Measurements from ENCODE around the gene FBXO2. TPM values are rescaled to one million over a fixed set of nuclear protein-coding genes. Genes with fewer than 3 reads are reported as not detected.
A peak's percentile ranks its signal among the peaks of the same experiment; 100 is the strongest.

Gene FBXO2
- total RNA-seq, 1 donor from 2014 or later: 1.0 TPM

DNA sequence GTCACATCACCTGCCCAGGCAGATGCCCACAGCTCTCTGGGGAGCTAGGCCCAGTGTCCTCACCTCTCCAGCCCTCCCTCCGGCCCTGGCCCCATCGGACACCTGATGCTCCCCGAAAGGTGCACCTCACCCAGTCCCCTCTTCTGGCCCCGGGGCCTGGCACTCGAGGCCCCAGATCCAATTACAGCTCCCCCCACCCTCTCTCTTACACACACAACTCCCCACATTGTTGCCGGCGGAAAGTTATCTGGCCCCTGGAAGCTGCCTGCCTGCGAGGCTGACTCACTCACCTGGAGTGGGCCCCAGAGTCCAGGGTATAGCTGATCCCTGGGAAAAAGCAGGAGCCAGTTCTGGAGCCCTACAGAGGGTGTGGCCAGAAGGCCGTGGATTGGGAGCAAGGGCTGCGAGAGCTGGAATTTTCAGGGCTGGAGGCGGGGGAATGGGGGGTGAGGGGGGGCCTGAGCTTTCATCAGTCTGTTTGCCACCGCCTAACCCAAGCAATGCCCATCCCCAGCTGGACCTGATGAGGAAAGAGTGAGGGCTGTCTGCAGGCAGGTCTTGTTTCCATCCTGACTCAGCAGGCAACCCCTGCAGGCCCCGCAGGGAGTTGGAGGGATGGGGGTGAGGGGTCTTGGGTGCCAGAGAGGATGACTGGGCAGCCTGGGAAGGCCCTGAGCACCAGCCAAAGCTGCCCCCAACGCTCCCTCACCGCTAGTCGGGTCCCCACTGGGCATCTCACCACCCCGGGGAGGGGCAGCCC lies 948 bp downstream of the FBXO2 start:
- H3K27me3 Mint-ChIP-seq: peaks cover 16% of the 10 kb centered on the region
- peak overlapping the region; percentile 30 for H3K4me3 Mint-ChIP-seq
- peaks cover 16% of the 10 kb centered on the region for H3K4me1 Mint-ChIP-seq
- peaks cover 4% of the 10 kb centered on the region for H3K36me3 Mint-ChIP-seq (ENCODE audit: low read depth)
- intact Hi-C loops (cut with micrococcal nuclease): no loop called here
- H3K27ac Mint-ChIP-seq: no peak overlapping the region
- DNase-seq: no peak
- no peaks in the 10 kb centered on the region for H3K9me3 Mint-ChIP-seq

DNA sequence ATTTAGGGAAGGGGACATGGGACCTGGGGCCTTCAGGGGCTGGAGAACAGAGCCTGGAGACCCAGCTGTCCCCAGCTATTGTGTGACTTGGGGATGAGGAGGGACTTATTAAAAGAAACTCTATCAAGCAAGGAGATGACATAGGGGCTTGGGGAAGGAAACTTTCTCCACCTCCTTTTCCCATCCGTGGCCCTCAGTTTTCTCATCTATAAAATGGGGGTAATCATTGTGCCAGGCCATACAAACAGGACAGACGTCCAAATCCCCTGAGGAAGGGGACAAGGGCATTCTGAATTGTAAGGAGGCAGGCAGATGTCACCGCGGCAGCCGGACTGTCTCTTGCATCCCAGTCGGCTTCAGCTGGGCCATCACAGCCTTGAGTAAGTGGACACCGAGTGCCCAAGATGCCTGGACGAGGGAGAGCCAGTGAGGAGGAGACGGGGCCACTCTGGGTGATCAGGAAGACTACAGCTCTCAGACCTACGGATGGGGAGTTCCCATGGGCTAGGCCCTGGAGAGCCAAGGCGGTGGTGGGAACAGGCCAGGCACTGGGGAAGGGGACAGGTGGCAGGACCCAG lies 1.9 kb downstream of the FBXO2 start:
- intact Hi-C loops (cut with micrococcal nuclease): no loop called here
- Mint-ChIP-seq H3K27me3 (peaks cover 16% of the 10 kb centered on the region), H3K27ac (no peak overlapping the region), H3K9me3 (no peaks in the 10 kb centered on the region), H3K4me1 (peaks cover 16% of the 10 kb centered on the region), H3K4me3 (no peak overlapping the region), H3K36me3 (ENCODE audit: low read depth) (peaks cover 1% of the 10 kb centered on the region)
- DNase-seq: no peak

DNA sequence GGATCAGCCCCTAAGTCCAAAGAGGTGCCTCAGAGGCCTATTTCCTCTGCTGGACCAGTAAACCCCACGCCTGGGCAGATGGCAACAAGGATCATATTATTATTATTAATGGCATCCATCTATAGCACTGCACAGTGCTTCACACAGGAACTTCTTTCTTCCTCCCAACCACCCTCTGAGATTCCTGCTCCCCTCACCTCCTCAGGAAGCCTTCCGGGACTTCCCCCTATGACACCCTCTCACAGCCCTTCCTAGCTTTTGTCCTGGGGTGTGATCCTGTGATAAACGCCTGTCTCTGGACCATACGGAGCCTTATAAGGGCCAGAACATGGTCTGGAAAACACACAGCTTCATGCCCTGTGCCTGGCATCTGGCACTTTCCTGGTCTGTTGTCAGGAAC lies 3.2 kb downstream of the FBXO2 start:
- H3K4me1 Mint-ChIP-seq: peaks cover 16% of the 10 kb centered on the region
- no peaks in the 10 kb centered on the region for H3K9me3 Mint-ChIP-seq
- no peak for DNase-seq
- peaks cover 21% of the 10 kb centered on the region for H3K27me3 Mint-ChIP-seq
- intact Hi-C loops (cut with micrococcal nuclease): loop anchor here (2.0 kb wide), 1 partner anchor 60 kb away; no protein-coding TSS in a partner anchor
- peaks cover under 1% of the 10 kb centered on the region for H3K36me3 Mint-ChIP-seq (ENCODE audit: low read depth)
- no peak overlapping the region for H3K27ac Mint-ChIP-seq
- peak overlapping the region; percentile 50 for H3K4me3 Mint-ChIP-seq

DNA sequence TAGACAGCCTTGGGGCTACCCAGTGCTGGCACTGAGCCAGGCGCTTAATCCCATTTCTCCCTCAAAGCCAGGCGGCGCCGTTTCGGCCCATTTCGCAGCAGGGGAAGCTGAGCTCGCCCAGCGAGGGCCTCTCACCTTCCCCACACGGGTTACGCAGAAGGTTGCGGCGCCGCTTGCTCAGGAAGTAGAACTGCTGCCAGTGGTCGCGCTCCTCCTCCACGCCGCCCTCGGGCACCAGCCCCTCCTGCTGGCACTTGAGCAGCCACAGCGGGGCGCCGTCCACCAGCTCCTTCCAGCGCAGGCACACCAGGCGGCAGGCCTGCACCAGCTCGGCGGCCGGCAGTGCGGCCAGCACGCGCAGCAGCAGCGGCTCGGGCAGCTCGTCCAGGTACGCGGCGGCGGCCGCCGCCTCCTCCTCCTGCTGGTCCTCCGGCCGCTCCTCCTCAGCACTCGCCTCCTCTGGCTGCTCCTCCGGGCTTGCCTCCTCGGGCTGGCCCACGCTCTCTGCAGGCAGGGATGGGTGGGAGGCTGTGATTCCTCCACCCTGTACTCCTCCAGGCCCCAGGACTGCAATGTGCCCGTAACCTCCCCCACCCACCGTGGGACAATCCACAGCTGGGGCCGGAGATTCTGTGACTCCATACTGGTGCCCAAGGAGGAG lies 3.8 kb downstream of the FBXO2 start:
- DNase-seq: peak; percentile 92
- H3K4me1 Mint-ChIP-seq: peaks cover 12% of the 10 kb centered on the region
- H3K27ac Mint-ChIP-seq: no peak overlapping the region
- intact Hi-C loops (cut with micrococcal nuclease): loop anchor here (1.0 to 2.0 kb wide), 2 partner anchors 60 to 69 kb away; no protein-coding TSS in a partner anchor
- H3K4me3 Mint-ChIP-seq: peak overlapping the region; percentile 50
- H3K36me3 Mint-ChIP-seq (ENCODE audit: low read depth): no peaks in the 10 kb centered on the region
- peaks cover 21% of the 10 kb centered on the region for H3K27me3 Mint-ChIP-seq
- no peaks in the 10 kb centered on the region for H3K9me3 Mint-ChIP-seq

DNA sequence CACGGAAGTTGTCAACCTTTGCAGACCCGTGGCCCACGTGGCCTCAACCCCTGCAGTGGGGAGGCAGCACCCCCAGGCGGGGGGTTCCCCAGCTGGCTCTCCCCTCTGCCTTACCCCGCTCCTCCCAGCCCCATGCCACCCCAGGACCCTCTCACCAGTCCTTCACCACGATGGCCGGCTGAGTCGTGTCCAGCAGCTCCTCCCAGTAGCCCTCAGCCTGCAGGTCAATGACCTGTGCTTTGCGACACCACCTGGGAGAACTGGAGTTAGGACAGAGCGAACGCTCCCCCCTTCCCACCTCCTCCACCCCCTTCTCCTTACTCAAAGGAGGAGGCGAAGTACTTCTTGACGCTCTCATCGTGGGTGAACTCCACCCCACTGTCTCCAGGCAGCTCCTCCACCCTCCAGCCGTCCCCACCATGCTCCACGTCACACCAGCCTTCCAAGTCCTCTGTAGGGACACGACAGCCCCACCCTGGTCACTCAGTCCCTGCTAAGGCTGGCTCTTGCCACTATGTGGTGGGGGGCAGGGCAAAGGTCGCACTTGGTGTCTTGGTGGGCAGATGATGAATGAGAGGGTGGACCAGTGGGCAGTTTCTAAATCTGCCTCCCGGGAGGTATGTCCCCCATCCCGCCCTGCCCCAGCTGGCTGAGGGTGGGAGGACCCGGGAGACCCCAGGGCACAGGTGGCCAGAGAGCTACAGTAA lies 4.5 kb downstream of the FBXO2 start:
- Mint-ChIP-seq H3K9me3 (no peaks in the 10 kb centered on the region), H3K4me1 (peaks cover 10% of the 10 kb centered on the region), H3K36me3 (ENCODE audit: low read depth) (no peaks in the 10 kb centered on the region), H3K4me3 (peak overlapping the region; percentile 35), H3K27ac (no peak overlapping the region), H3K27me3 (peaks cover 21% of the 10 kb centered on the region)
- DNase-seq: no peak
- intact Hi-C loops (cut with micrococcal nuclease): loop anchor here (1.0 to 2.0 kb wide), 2 partner anchors 61 to 70 kb away; no protein-coding TSS in a partner anchor

DNA sequence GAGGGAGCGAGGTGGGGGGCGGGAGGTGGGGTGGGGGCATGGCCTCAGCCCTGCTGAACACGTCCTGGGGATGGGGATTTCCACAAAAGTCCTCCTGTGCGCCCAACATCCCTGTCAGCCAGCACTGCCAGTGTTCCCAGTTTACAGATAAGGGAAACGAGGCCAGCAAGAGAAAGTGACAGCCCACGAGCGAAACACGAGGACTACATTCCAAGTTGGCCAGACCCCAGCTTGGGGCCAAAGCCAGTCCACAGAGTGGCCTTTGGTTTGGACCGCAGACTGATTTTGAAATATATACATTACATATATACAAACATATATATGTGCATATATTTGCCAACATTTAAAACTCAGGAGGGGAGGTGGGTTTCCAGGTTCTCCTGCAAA lies 5.0 kb downstream of the FBXO2 start:
- Mint-ChIP-seq H3K36me3 (ENCODE audit: low read depth) (no peaks in the 10 kb centered on the region), H3K4me1 (peaks cover 10% of the 10 kb centered on the region)
- intact Hi-C loops (cut with micrococcal nuclease): no loop called here

DNA sequence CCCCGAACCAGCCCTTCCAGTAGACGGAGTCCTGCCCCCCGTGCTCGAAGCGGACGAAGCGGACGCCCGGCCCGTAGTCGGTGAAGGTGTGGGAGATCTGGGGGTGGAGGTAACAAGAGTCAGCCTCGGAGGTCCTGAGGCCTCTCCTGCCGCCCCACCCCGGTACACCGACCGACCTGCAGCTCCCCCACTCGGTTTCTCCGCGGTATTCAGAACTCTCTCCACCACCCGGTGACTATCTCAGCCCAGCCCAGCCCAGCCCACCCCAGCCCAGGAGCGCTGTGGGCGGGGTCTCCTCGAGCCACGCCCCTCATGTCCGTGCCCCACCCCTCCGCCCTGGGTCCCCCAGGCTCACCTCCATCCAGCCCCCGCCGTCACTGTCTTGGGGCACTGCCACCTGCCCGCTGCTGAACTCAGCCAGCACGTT lies 5.5 kb downstream of the FBXO2 start:
- H3K9me3 Mint-ChIP-seq: no peaks in the 10 kb centered on the region
- peak; percentile 86 for DNase-seq
- peaks cover 10% of the 10 kb centered on the region for H3K4me1 Mint-ChIP-seq
- H3K27ac Mint-ChIP-seq: no peak overlapping the region
- peaks cover 21% of the 10 kb centered on the region for H3K27me3 Mint-ChIP-seq
- no peaks in the 10 kb centered on the region for H3K36me3 Mint-ChIP-seq (ENCODE audit: low read depth)
- intact Hi-C loops (cut with micrococcal nuclease): no loop called here
- peak overlapping the region; percentile 58 for H3K4me3 Mint-ChIP-seq

More for the DNA sequence above, 5.0 kb downstream of the FBXO2 start:
- Mint-ChIP-seq H3K27me3 (peaks cover 21% of the 10 kb centered on the region), H3K9me3 (no peaks in the 10 kb centered on the region), H3K4me3 (no peak overlapping the region), H3K27ac (no peak overlapping the region)
- no peak for DNase-seq

DNA sequence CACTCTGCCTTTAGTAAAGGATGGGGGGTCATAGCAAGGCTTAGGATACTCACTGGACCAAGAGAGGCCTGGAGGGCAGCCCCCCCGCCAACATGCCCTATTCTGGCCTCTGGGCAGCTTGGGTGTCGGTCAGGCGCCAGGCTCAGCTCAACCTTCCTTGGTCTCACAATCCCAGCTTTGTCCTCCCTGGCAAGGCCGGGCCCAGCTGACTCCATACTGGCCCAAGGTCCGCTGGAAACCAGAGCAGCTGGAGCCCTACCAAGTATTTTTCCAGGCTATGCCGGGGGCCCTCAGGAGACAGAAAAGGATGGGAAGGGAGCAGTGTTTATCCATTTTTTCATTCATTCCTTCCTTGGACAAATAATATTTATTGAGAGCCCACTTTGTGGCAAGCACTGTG lies 6.2 kb downstream of the FBXO2 start:
- H3K4me1 Mint-ChIP-seq: peaks cover 10% of the 10 kb centered on the region
- intact Hi-C loops (cut with micrococcal nuclease): no loop called here
- H3K4me3 Mint-ChIP-seq: no peak overlapping the region
- DNase-seq: no peak
- H3K36me3 Mint-ChIP-seq (ENCODE audit: low read depth): no peaks in the 10 kb centered on the region
- no peak overlapping the region for H3K27ac Mint-ChIP-seq
- H3K27me3 Mint-ChIP-seq: peaks cover 21% of the 10 kb centered on the region
- no peaks in the 10 kb centered on the region for H3K9me3 Mint-ChIP-seq

DNA sequence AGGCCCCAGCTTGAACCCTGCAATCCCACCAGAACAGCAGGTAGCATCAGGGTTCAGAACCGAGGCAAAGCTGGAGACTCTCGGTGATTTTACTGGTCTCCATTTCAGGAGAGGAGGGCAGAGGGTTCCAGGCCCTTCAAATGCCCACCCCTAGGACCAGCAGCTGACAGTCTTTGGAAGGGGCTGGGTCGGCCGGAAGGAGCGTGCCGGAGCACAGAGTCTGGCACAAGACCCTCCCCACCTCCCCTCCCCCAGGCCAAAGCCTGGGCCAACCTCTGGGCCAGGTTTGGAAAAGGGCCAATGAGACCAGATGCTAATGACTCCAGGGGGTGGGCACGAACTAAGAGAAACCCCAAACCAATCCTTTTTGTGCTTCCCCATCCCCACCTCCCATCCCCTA lies 6.9 kb downstream of the FBXO2 start:
- H3K36me3 Mint-ChIP-seq (ENCODE audit: low read depth): no peaks in the 10 kb centered on the region
- peaks cover 22% of the 10 kb centered on the region for H3K27me3 Mint-ChIP-seq
- H3K4me1 Mint-ChIP-seq: peaks cover 11% of the 10 kb centered on the region
- DNase-seq: no peak
- H3K4me3 Mint-ChIP-seq: no peak overlapping the region
- intact Hi-C loops (cut with micrococcal nuclease): no loop called here
- no peaks in the 10 kb centered on the region for H3K9me3 Mint-ChIP-seq
- H3K27ac Mint-ChIP-seq: no peak overlapping the region

DNA sequence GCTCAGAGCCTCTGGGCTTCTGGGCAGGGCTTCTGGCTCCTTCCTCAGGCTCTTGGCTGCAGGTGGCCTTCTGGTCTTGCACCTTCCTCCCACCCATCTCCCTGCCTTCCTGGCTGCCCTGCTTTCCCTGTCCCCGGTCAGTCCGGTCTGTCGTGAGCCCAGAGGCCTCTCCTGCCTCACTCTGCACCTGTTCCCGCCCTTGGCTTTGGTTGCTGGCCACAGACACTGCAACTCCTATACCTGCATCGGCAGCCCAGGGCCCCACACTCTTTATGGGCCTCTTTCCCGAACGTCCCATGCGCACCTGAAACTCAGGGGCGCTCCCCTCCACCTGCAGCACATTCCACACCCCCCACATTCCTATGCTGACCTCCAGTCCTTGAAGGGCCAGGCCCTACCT lies 7.9 kb downstream of the FBXO2 start:
- Mint-ChIP-seq H3K27ac (no peak overlapping the region), H3K4me1 (peaks cover 12% of the 10 kb centered on the region), H3K36me3 (ENCODE audit: low read depth) (no peaks in the 10 kb centered on the region), H3K9me3 (no peaks in the 10 kb centered on the region), H3K27me3 (peaks cover 20% of the 10 kb centered on the region), H3K4me3 (no peak overlapping the region)
- intact Hi-C loops (cut with micrococcal nuclease): no loop called here
- DNase-seq: no peak

DNA sequence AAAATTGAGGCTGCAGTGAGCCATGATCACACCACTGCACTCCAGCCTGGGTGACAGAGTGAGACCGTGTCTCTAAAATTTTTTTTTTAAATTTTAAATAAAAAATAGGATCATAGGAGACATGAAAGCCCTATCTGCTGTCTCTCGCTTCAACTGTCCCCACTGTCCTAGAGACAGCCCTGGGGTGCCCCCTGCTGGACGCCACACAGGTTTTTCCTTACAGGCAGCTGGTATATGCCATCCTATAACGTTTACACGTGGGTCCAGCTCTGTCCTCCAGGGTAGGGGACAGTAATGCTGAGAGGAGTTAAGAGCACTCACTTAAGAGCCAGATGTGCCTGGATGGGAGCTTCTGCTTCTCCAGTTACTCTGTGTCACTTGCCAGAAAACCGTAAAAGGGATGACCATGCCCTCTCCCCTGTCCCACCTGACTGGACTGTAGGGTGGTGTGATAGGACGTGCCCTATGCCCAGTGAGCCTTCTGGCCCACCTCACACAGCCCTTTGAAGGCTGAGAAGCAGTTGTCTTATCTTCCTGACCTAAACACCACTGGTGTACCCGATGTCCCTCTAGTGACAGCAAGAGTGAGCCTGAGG lies 8.5 kb downstream of the FBXO2 start:
- peak; percentile 94 for DNase-seq
- peaks cover 16% of the 10 kb centered on the region for H3K27me3 Mint-ChIP-seq
- no peaks in the 10 kb centered on the region for H3K9me3 Mint-ChIP-seq
- H3K4me3 Mint-ChIP-seq: no peak overlapping the region
- H3K36me3 Mint-ChIP-seq (ENCODE audit: low read depth): no peaks in the 10 kb centered on the region
- peaks cover 8% of the 10 kb centered on the region for H3K4me1 Mint-ChIP-seq
- intact Hi-C loops (cut with micrococcal nuclease): loop anchor here (1.0 kb wide), 2 partner anchors 309 to 608 kb away; no protein-coding TSS in a partner anchor
- H3K27ac Mint-ChIP-seq: no peak overlapping the region

DNA sequence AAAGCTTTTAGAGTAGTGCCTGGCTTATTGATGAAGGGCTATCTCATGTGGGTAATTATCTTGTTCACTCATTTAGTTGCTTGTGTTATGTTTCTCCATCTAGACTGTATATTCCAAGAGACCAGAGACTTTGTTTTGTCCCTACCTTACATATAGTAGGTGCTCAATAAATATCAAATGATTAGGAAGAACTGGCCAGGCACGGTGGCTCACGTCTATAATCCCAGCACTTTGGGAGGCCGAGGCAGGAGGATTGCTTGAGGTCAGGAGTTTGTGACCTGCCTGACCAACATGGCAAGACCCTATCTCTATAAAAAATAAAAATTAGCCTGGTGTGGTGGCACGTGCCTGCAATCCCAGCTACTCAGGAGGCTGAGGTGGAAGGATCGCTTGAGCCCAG lies 9.0 kb downstream of the FBXO2 start:
- no peaks in the 10 kb centered on the region for H3K9me3 Mint-ChIP-seq
- peaks cover 7% of the 10 kb centered on the region for H3K4me1 Mint-ChIP-seq
- intact Hi-C loops (cut with micrococcal nuclease): loop anchor here (1.0 kb wide), 2 partner anchors 309 to 608 kb away; no protein-coding TSS in a partner anchor
- DNase-seq: no peak
- H3K36me3 Mint-ChIP-seq (ENCODE audit: low read depth): no peaks in the 10 kb centered on the region
- peaks cover 17% of the 10 kb centered on the region for H3K27me3 Mint-ChIP-seq
- no peak overlapping the region for H3K4me3 Mint-ChIP-seq
- H3K27ac Mint-ChIP-seq: no peak overlapping the region

DNA sequence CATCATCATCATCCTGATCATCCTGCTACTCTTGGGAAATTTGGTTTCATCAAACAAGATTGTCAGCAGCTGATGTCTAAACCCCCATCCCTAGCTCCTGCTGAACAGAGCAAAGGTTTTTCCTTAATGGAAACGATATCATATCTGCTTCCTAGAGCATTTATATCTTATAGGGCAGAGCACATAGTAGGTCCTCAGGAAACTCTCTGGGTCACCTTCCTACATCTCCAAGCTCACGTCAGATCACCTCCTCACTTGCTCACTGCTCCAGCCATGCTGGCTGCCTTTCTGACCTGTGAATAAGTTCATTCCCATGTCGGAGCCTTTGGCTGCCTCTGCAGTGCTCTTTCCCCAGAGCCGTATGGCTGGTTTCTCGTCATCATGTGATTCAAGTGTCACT lies 10.4 kb downstream of the FBXO2 start:
- Mint-ChIP-seq H3K4me3 (no peak overlapping the region), H3K4me1 (peaks cover 3% of the 10 kb centered on the region), H3K27ac (no peak overlapping the region), H3K36me3 (ENCODE audit: low read depth) (no peaks in the 10 kb centered on the region), H3K9me3 (no peaks in the 10 kb centered on the region), H3K27me3 (peaks cover 17% of the 10 kb centered on the region)
- no peak for DNase-seq
- intact Hi-C loops (cut with micrococcal nuclease): loop anchor here (5.0 kb wide), 1 partner anchor 321 kb away; no protein-coding TSS in a partner anchor
